ENCODE results near the gene TPRG1. TPM values are rescaled to one million over a fixed set of nuclear protein-coding genes. Genes with fewer than 3 reads are reported as not detected.

TPRG1 gene
- total RNA-seq, 2 donors from 2014 or later = 1.1 to 1.8 TPM

DNA sequence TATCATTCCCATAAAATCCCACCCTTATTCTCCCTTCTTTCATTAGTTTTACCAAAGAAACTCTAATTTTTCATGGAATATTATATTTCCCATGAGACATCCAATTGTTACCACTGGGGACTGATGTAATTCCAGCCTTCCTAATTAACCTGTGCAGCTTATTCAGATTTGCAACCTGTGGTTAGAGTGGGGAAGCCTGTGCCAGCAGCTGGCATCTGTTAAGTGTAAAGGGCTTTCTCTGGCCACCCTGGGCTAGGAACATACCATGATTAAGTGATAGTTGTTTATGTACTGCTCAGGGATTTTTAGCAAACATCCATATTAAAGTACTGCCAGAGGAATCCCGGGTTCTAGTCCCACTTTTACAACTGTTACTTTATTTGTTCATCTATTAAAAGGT, 78.2 kb downstream of the TPRG1 start:
- H3K9ac ChIP-seq (ENCODE audit: low read depth in 2 of 2, low read length in 2 of 2) = no peak overlapping the region
- intact Hi-C loops (cut with DNase I) = no loop called here

DNA sequence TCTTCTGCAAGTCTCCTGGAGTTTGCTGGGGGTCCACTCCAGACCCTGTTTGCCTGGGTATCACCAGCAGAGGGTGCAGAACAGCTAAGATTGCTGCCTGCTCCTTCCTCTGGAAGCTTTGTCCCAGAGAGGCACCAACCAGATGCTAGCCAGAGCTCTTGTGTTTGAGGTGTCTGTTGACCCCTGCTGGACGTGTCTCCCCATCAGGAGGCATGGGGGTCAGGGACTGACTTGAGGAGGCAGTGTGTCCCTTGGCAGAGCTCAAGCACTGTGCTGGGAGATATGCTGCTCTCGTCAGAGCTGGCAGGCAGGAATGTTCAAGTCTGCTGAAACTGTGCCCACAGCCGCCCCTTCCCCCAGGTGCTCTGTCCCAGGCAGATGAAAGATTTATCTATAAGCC, 86.5 kb downstream of the TPRG1 start:
- no peaks in the 10 kb centered on the region for H3K36me3 ChIP-seq
- no peak overlapping the region for H3K4me3 ChIP-seq
- no peaks in the 10 kb centered on the region for H3K9me3 ChIP-seq
- H3K27ac ChIP-seq = no peak overlapping the region
- no peaks in the 10 kb centered on the region for H3K27me3 ChIP-seq
- TF ChIP-seq, protein P1, sequence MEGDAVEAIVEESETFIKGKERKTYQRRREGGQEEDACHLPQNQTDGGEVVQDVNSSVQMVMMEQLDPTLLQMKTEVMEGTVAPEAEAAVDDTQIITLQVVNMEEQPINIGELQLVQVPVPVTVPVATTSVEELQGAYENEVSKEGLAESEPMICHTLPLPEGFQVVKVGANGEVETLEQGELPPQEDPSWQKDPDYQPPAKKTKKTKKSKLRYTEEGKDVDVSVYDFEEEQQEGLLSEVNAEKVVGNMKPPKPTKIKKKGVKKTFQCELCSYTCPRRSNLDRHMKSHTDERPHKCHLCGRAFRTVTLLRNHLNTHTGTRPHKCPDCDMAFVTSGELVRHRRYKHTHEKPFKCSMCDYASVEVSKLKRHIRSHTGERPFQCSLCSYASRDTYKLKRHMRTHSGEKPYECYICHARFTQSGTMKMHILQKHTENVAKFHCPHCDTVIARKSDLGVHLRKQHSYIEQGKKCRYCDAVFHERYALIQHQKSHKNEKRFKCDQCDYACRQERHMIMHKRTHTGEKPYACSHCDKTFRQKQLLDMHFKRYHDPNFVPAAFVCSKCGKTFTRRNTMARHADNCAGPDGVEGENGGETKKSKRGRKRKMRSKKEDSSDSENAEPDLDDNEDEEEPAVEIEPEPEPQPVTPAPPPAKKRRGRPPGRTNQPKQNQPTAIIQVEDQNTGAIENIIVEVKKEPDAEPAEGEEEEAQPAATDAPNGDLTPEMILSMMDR (IDR thresholded peaks at IDR 0.05) = no peak
- no peak overlapping the region for H3K9ac ChIP-seq (ENCODE audit: low read depth in 2 of 2, low read length in 2 of 2)
- H3K4me1 ChIP-seq = no peaks in the 10 kb centered on the region
- no peak for DNase-seq
- intact Hi-C loops (cut with DNase I) = no loop called here

More for the DNA sequence above, 78.2 kb downstream of the TPRG1 start:
- Histone ChIP-seq H3K27me3 (no peaks in the 10 kb centered on the region), H3K4me3 (no peak overlapping the region), H3K36me3 (no peaks in the 10 kb centered on the region), H3K4me1 (no peaks in the 10 kb centered on the region), H3K9me3 (no peaks in the 10 kb centered on the region), H3K27ac (no peak overlapping the region)
- no peak for DNase-seq
- TF ChIP-seq, protein P1 (IDR thresholded peaks at IDR 0.05) = no peak

DNA sequence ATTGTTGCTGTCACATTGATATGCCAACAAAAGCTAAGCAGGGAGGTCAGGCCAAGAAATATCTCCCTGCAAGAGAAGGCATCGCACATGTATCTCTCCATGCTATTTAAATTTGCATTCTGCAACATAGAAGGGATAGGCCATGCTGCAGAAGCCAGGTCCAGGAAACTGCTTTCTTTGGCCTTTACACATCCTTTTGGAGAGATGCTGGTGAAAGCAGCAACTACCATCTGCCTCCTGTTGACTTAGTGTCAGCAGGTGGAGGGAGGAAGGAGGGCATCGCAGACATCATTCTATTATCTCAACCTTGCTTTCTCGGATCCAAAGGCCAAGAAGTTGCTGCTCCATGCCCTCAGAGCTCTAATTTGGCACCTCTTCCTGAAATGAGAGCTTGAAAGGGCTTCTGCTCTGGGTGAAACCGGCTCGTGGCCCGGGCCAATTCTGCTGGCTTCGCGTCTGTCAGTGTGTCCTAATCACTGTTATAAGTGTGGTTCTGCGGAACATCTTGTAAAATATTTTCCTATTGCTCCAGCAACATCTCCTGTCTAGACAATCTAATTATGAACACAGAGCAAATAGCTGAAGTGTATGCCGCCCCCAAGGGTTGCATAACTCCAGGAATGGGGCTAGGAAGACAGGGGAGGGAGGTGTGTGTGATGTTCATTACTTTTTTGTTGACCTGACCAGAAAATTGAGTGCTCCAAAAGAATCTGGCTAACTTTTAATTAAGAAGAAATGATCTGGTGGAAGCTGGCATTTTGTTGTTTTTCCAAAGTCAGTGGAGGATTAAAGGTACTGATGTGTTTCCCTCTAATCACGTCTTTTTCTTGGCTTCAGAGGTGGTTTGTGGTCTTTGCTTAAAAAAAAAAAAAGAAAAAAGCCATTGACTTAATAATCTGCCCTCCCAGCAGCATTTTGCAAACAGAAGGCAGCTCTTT, 89.1 kb downstream of the TPRG1 start:
- Histone ChIP-seq H3K4me1 (no peaks in the 10 kb centered on the region), H3K4me3 (no peak overlapping the region), H3K36me3 (no peaks in the 10 kb centered on the region), H3K9me3 (no peaks in the 10 kb centered on the region), H3K27ac (no peak overlapping the region), H3K27me3 (no peaks in the 10 kb centered on the region), H3K9ac (ENCODE audit: low read depth in 2 of 2, low read length in 2 of 2) (no peak overlapping the region)
- TF ChIP-seq, protein P1 (IDR thresholded peaks at IDR 0.05) = no peak
- intact Hi-C loops (cut with DNase I) = no loop called here
- no peak for DNase-seq

DNA sequence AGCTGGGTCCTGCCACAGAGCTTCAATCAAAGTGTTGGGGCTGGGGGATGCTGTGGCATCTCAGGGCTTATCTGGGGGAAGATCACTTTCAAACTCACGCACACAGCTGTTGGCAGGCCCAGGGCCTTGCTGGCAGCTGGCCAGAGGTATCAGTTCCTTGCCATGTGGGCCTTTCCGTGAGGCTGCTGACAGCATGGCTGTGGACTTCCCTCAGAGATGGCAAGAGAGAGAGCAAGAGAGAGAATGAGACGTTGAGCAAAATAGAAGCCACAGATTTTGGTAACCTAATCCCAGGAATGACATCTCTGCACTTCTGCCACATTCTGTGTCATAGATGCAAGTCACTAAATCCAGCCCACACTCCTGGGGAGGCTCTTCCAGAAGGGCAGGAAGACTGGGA, 91.0 kb downstream of the TPRG1 start:
- H3K27me3 ChIP-seq = no peaks in the 10 kb centered on the region
- TF ChIP-seq, protein P1 (IDR thresholded peaks at IDR 0.05) = no peak
- no peak overlapping the region for H3K4me3 ChIP-seq
- no peak overlapping the region for H3K9ac ChIP-seq (ENCODE audit: low read depth in 2 of 2, low read length in 2 of 2)
- no peak for DNase-seq
- no peak overlapping the region for H3K27ac ChIP-seq
- intact Hi-C loops (cut with DNase I) = no loop called here
- H3K36me3 ChIP-seq = no peaks in the 10 kb centered on the region
- H3K4me1 ChIP-seq = no peaks in the 10 kb centered on the region
- H3K9me3 ChIP-seq = no peaks in the 10 kb centered on the region

DNA sequence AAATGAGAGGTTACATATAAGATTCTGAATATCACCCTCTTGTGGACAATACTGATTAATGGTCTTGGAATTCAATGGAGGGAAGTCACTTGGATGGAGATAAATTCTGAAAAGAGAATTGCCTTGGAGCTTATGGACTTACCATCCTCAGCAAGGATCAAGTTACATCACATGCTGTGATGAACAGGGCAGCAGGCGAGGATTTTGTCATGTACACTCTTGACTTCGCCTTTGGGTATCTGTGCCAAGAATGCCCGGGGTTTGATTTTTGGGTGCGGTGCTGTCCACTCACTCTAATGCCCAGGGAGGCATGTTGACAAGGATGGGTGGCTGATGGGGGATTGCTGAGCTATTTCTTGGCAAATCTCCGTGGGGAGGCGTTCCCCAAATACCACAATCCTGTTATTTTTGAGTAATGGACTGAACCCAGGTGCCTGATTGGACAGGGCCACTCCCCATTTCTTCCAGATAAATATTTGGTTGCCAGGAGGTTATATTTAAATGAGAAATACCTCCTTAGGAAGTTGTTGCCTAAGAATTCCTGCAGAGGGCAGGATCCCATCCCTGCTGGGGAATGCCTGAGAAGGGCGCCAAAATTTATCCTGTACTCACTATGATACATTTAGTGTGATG, 96.3 kb downstream of the TPRG1 start:
- Histone ChIP-seq H3K27me3 (no peaks in the 10 kb centered on the region), H3K4me3 (no peak overlapping the region), H3K27ac (no peak overlapping the region), H3K9ac (ENCODE audit: low read depth in 2 of 2, low read length in 2 of 2) (no peak overlapping the region), H3K4me1 (no peaks in the 10 kb centered on the region), H3K36me3 (no peaks in the 10 kb centered on the region), H3K9me3 (no peaks in the 10 kb centered on the region)
- DNase-seq = no peak
- TF ChIP-seq, protein P1 (IDR thresholded peaks at IDR 0.05) = no peak
- intact Hi-C loops (cut with DNase I) = no loop called here
